HepG2 (cell line): ENCODE data around the gene ACADVL. TPM values are rescaled to one million over a fixed set of nuclear protein-coding genes. Genes with fewer than 3 reads are reported as not detected.

Experiments
- DDIT3 ChIP-seq: sonication (generic); formaldehyde crosslinking; IDR thresholded peaks from 2 replicates; pipeline ENCODE4 v1.4.0; 2020; ENCODE audit warnings: mild to moderate bottlenecking, missing genetic modification reagents
- FLYWCH1 ChIP-seq: sonication (generic); formaldehyde crosslinking; IDR thresholded peaks from 2 replicates; pipeline ENCODE4 v1.8.1; 2023; ENCODE audit warnings: mild to moderate bottlenecking, missing genetic modification reagents
- HOXA3 ChIP-seq: sonication (generic); formaldehyde crosslinking; IDR thresholded peaks from 2 replicates; pipeline ENCODE4 v1.5.0; 2020; ENCODE audit warnings: missing genetic modification reagents
- MIXL1 ChIP-seq: IDR thresholded peaks from 2 replicates; pipeline ENCODE4 v1.6.1; 2016
- NFYC ChIP-seq: IDR thresholded peaks from 2 replicates; pipeline ENCODE4 v1.6.1; 2016; ENCODE audit warnings: missing genetic modification reagents, missing compliant biosample characterization
- NR1H2 ChIP-seq: sonication (generic); formaldehyde crosslinking; IDR thresholded peaks from 2 replicates; pipeline ENCODE4 v1.8.1; 2022; ENCODE audit warnings: low read depth, missing genetic modification reagents, borderline replicate concordance
- SNAPC4 ChIP-seq: sonication (generic); formaldehyde crosslinking; IDR thresholded peaks from 2 replicates; pipeline ENCODE4 v1.4.0; 2020; ENCODE audit warnings: mild to moderate bottlenecking, missing genetic modification reagents
- SRF ChIP-seq: IDR thresholded peaks from 2 replicates; pipeline ENCODE4 v1.6.1; 2011; ENCODE audit warnings: mild to moderate bottlenecking, low read depth, low read length, moderate library complexity
- ZFP82 ChIP-seq: sonication (generic); formaldehyde crosslinking; IDR thresholded peaks from 2 replicates; pipeline ENCODE4 v1.5.1; 2020; ENCODE audit warnings: mild to moderate bottlenecking, missing genetic modification reagents, borderline replicate concordance
- ZNF160 ChIP-seq: sonication (generic); formaldehyde crosslinking; IDR thresholded peaks from 2 replicates; pipeline ENCODE4 v1.8.0; 2022; ENCODE audit warnings: mild to moderate bottlenecking, inconsistent platforms, missing genetic modification reagents
- ZNF20 ChIP-seq: sonication (generic); formaldehyde crosslinking; IDR thresholded peaks from 2 replicates; pipeline ENCODE4 v1.4.0; 2020; ENCODE audit warnings: mild to moderate bottlenecking, moderate library complexity, missing genetic modification reagents
- ZNF317 ChIP-seq: sonication (generic); formaldehyde crosslinking; IDR thresholded peaks from 2 replicates; pipeline ENCODE4 v1.5.0; 2020; ENCODE audit warnings: mild to moderate bottlenecking, missing genetic modification reagents
- ZNF570 ChIP-seq: sonication (generic); formaldehyde crosslinking; IDR thresholded peaks from 2 replicates; pipeline ENCODE4 v1.4.0; 2020; ENCODE audit warnings: mild to moderate bottlenecking, missing genetic modification reagents, borderline replicate concordance
- polyA plus RNA-seq, 8 experiments: library from polyadenylated mRNA; depleted of rRNA in 3 of 8; stranded (reverse) in 7 of 8; unstranded in 1 of 8; fragments of >200 nt; fragmentation: Illumina TruSeq in 4 of 8; extraction: Trizol in 4 of 8; gene quantifications; 2 replicates each; pipeline versions ENCODE4 v1.2.1 to v1.2.3, GENCODE V29; 2011 to 2016; ENCODE audit warnings: low read depth in 4 of 8, missing spikeins in 1 of 8, mixed read lengths in 1 of 8; ENCODE audit not compliant: insufficient read depth in 1 of 8
- total RNA-seq, 5 experiments: library from RNA; depleted of rRNA; stranded (reverse); fragments of >200 nt; fragmentation: Illumina TruSeq; extraction: Trizol; gene quantifications; 2 replicates each; pipeline ENCODE4 v1.2.3, GENCODE V29; 2016; ENCODE audit warnings: low read depth in 1 of 5
- TF ChIP-seq, protein P1 (sequence below): sonication (generic); formaldehyde crosslinking; IDR thresholded peaks from 2 replicates; pipeline ENCODE4 v1.8.0; 2022; ENCODE audit warnings: missing genetic modification reagents, mild to moderate bottlenecking, borderline replicate concordance
- TF ChIP-seq, protein P2 (sequence below): sonication (generic); formaldehyde crosslinking; IDR thresholded peaks from 2 replicates; pipeline ENCODE4 v1.4.0; 2020; ENCODE audit warnings: missing genetic modification reagents
- TF ChIP-seq, protein P3 (sequence below): sonication (generic); formaldehyde crosslinking; IDR thresholded peaks from 2 replicates; pipeline ENCODE4 v1.5.0; 2020; ENCODE audit warnings: missing genetic modification reagents, mild to moderate bottlenecking, borderline replicate concordance
- TF ChIP-seq, protein P4 (sequence below): sonication (generic); formaldehyde crosslinking; IDR thresholded peaks from 2 replicates; pipeline ENCODE4 v1.5.0; 2020; ENCODE audit warnings: missing genetic modification reagents

The ACADVL gene
- total and polyA plus RNA-seq, 2 of the 13 experiments (the other 11 are each of a cell fraction or from before 2014, with no cell fraction given) = 219 to 412 TPM

DNA sequence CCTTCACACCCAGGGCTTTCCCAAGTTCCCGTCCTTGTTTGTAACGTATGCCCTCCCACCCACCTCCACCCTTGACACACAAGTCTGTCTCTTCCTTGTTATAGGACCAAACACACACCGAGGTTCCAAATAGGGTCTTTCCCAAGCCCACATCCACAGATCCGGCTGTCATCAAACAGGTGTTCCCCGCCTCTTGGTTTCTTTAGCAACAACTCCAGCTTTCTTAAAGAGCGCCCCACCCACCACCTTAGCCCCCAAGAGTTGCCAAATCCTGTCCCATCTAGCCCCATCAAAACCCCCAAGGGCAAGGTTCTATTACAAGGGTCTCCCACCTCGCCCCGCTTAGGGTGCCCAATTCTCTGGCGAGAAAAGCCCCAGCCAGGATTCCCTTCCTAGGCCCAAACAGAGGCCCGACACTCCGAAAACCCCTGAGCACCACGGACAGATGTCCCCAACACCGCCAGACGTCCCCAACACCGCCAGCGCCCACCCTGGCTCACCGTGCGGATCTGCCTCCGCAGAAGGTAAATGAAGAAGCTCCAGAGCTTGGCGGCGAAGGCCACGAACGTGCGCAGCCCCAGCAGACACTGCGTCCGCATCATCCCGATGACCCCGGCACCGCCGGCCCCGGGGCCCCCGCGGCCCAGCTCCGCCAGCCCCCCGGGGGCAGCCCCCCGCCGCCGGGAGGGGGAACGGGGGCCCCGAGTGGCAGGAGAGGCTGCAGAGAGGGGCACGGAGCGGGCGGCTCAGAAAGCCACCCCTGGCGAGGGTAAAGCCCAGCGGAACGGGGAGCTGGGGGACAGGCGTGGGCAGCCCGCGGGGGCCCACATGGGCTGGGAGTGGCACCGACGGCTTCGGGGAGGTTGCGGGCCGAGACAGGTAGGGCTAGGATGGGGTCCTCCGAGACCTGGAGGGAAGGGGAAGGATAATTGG is 31.2 kb downstream of the ACADVL start (continued):
- TF ChIP-seq, protein P1, sequence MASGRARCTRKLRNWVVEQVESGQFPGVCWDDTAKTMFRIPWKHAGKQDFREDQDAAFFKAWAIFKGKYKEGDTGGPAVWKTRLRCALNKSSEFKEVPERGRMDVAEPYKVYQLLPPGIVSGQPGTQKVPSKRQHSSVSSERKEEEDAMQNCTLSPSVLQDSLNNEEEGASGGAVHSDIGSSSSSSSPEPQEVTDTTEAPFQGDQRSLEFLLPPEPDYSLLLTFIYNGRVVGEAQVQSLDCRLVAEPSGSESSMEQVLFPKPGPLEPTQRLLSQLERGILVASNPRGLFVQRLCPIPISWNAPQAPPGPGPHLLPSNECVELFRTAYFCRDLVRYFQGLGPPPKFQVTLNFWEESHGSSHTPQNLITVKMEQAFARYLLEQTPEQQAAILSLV = no peak
- TF ChIP-seq, protein P2, sequence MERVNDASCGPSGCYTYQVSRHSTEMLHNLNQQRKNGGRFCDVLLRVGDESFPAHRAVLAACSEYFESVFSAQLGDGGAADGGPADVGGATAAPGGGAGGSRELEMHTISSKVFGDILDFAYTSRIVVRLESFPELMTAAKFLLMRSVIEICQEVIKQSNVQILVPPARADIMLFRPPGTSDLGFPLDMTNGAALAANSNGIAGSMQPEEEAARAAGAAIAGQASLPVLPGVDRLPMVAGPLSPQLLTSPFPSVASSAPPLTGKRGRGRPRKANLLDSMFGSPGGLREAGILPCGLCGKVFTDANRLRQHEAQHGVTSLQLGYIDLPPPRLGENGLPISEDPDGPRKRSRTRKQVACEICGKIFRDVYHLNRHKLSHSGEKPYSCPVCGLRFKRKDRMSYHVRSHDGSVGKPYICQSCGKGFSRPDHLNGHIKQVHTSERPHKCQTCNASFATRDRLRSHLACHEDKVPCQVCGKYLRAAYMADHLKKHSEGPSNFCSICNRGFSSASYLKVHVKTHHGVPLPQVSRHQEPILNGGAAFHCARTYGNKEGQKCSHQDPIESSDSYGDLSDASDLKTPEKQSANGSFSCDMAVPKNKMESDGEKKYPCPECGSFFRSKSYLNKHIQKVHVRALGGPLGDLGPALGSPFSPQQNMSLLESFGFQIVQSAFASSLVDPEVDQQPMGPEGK = no peak
- no peak for TF ChIP-seq HOXA3 (CRISPR knock-in tag)
- TF ChIP-seq, protein P3, sequence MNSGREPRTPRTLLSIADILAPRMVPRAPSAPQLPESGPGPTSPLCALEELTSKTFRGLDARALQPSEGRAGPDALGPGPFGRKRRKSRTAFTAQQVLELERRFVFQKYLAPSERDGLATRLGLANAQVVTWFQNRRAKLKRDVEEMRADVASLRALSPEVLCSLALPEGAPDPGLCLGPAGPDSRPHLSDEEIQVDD (CRISPR knock-in tag) = no peak
- TF ChIP-seq ZNF160 = peak; percentile 7; the same call in 1 of the 2 replicates
- TF ChIP-seq SNAPC4 = no peak
- TF ChIP-seq SRF = no peak
- TF ChIP-seq MIXL1 (CRISPR knock-in tag) = no peak
- peak; percentile 23; the same call in 1 of the 2 replicates for TF ChIP-seq FLYWCH1
- no peak for TF ChIP-seq ZNF317 (CRISPR knock-in tag)
- TF ChIP-seq, protein P4, sequence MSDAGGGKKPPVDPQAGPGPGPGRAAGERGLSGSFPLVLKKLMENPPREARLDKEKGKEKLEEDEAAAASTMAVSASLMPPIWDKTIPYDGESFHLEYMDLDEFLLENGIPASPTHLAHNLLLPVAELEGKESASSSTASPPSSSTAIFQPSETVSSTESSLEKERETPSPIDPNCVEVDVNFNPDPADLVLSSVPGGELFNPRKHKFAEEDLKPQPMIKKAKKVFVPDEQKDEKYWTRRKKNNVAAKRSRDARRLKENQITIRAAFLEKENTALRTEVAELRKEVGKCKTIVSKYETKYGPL (CRISPR knock-in tag) = no peak
- TF ChIP-seq ZFP82 (CRISPR knock-in tag) = no peak
- no peak for TF ChIP-seq NFYC
- no peak for TF ChIP-seq ZNF20 (CRISPR knock-in tag)
- TF ChIP-seq DDIT3 (CRISPR knock-in tag) = no peak
- TF ChIP-seq ZNF570 (CRISPR knock-in tag) = no peak
- no peak for TF ChIP-seq NR1H2
